LNCaP clone FGC (cell line): ENCODE results near the gene IRGC.

Experiments used
- DNase-seq: peaks from one replicate; pipeline ENCODE4 v3.0.0-alpha.2; 2011; ENCODE audit warnings: low read depth
- H3K4me3 ChIP-seq: 2 replicates; pipeline ENCODE4 v1.5.1; 2011; ENCODE audit warnings: mild to moderate bottlenecking, low read depth, low read length, control low read depth
- TF ChIP-seq, protein P1 (sequence below): IDR thresholded peaks from 2 replicates; pipeline ENCODE4 v1.5.1; 2012; ENCODE audit warnings: mild to moderate bottlenecking; ENCODE audit not compliant: control insufficient read depth, insufficient read depth; ENCODE audit errors: extremely low read depth

The IRGC gene

GRCh38 chr19:43690890-43691289 lies 25.0 kb upstream of the IRGC start:
- no peak overlapping the region for H3K4me3 ChIP-seq
- TF ChIP-seq, protein P1, sequence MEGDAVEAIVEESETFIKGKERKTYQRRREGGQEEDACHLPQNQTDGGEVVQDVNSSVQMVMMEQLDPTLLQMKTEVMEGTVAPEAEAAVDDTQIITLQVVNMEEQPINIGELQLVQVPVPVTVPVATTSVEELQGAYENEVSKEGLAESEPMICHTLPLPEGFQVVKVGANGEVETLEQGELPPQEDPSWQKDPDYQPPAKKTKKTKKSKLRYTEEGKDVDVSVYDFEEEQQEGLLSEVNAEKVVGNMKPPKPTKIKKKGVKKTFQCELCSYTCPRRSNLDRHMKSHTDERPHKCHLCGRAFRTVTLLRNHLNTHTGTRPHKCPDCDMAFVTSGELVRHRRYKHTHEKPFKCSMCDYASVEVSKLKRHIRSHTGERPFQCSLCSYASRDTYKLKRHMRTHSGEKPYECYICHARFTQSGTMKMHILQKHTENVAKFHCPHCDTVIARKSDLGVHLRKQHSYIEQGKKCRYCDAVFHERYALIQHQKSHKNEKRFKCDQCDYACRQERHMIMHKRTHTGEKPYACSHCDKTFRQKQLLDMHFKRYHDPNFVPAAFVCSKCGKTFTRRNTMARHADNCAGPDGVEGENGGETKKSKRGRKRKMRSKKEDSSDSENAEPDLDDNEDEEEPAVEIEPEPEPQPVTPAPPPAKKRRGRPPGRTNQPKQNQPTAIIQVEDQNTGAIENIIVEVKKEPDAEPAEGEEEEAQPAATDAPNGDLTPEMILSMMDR, result no peak
- no peak for DNase-seq

GRCh38 chr19:43691755-43692154 lies 24.1 kb upstream of the IRGC start:
- no peak overlapping the region for H3K4me3 ChIP-seq
- TF ChIP-seq, protein P1, result no peak
- DNase-seq, result no peak

GRCh38 chr19:43692385-43692784 lies 23.5 kb upstream of the IRGC start:
- DNase-seq, result no peak
- TF ChIP-seq, protein P1, result no peak
- H3K4me3 ChIP-seq, result no peak overlapping the region

- TF ChIP-seq, protein P1, result no peak
- DNase-seq, result no peak
Observed at GRCh38 chr19:43692877-43693276, 23.0 kb upstream of the IRGC start.

GRCh38 chr19:43694553-43694952 lies 21.3 kb upstream of the IRGC start:
- TF ChIP-seq, protein P1, result no peak
- DNase-seq, result peak; percentile 63
- no peak overlapping the region for H3K4me3 ChIP-seq

More at GRCh38 chr19:43692877-43693276, 23.0 kb upstream of the IRGC start:
- H3K4me3 ChIP-seq, result no peak overlapping the region

GRCh38 chr19:43695985-43696704 lies 19.7 kb upstream of the IRGC start:
- no peak for DNase-seq
- no peak overlapping the region for H3K4me3 ChIP-seq
- TF ChIP-seq, protein P1, result no peak

GRCh38 chr19:43697295-43697694 lies 18.6 kb upstream of the IRGC start:
- no peak for DNase-seq
- H3K4me3 ChIP-seq, result no peak overlapping the region
- TF ChIP-seq, protein P1, result no peak
